ENCODE measurements around the gene HACD3. TPM values are rescaled to one million over a fixed set of nuclear protein-coding genes. Genes with fewer than 3 reads are reported as not detected.
A peak's percentile ranks its signal among the peaks of the same experiment; 100 is the strongest.

The HACD3 gene
- total and polyA plus RNA-seq, 9 donors = 39.2 to 96.6 (median 58.0) TPM

DNA sequence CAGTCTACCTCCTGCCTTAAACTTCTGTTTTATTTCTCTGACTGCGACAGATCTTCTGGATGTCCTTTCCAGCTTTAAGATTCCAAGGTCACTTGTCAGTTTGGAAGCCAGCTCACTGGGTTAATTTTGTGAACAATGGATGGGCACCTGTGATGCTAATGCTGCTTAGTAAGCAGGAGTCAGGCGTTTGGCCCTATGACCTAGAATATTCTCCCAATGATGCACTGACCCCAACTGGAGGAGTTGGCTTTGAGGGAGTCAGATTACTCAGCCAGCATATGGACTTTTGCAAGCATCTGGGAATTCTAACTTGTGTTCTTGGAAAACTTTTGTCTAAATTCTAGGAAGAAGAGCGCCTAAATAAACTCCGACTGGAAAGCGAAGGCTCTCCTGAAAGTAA, 28.1 kb downstream of the HACD3 start:
- intact Hi-C loops (cut with DNase I) = no loop called here
- 23 to 42% (median 32%) methylated on average over 5 of the region's 5 CpGs for WGBS, 3 donors
- no peaks in the 10 kb centered on the region for H3K9me3 ChIP-seq
- no peaks in the 10 kb centered on the region for H3K36me3 ChIP-seq
- TF ChIP-seq, protein P1, sequence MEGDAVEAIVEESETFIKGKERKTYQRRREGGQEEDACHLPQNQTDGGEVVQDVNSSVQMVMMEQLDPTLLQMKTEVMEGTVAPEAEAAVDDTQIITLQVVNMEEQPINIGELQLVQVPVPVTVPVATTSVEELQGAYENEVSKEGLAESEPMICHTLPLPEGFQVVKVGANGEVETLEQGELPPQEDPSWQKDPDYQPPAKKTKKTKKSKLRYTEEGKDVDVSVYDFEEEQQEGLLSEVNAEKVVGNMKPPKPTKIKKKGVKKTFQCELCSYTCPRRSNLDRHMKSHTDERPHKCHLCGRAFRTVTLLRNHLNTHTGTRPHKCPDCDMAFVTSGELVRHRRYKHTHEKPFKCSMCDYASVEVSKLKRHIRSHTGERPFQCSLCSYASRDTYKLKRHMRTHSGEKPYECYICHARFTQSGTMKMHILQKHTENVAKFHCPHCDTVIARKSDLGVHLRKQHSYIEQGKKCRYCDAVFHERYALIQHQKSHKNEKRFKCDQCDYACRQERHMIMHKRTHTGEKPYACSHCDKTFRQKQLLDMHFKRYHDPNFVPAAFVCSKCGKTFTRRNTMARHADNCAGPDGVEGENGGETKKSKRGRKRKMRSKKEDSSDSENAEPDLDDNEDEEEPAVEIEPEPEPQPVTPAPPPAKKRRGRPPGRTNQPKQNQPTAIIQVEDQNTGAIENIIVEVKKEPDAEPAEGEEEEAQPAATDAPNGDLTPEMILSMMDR (IDR thresholded peaks at IDR 0.05) = no peak
- DNase-seq = peak in 2 of 5 donors; percentile 25 to 31
- H3K27ac ChIP-seq = no peak overlapping the region
- no peak overlapping the region for H3K4me3 ChIP-seq
- no peaks in the 10 kb centered on the region for H3K4me1 ChIP-seq (ENCODE audit: insufficient read depth)
- no peaks in the 10 kb centered on the region for H3K27me3 ChIP-seq

DNA sequence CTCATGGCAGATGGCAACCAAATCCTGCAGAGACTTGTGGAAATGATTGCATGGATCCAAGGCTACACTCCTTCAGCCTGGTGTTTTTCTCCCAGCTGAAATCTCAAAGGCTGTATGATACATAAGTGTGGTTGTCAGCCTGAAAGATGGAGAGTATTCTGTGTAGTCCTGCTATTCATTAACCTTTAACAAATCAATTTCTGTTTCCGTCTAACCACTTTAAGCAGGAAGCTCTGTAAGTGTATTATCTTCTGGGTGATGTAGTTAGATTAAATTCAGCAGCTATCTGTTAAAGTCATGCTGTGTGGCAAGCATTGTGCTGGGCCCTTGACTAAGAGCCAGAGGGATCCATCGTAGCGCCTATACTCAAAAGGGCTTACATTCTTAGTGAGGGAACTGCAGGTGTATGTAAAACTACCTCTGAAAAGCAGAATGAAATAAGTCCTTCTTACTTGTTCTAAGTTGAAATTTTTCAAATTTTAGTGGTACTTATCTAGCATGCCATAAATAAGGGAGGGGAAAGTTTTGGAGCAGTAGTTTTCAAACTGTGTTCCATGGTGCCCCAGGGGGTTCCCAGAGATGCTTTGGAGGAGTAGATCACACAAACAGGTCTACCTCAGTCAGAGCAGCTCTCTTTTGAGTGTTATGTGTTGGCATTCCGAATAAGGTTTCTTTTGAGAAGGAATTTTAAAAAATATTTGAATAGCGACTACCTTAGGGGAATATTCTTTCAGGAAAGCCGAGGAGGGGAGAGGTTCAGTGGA, 28.9 kb downstream of the HACD3 start:
- Histone ChIP-seq H3K4me1 (ENCODE audit: insufficient read depth) (no peaks in the 10 kb centered on the region), H3K36me3 (no peaks in the 10 kb centered on the region), H3K27ac (no peak overlapping the region), H3K27me3 (no peaks in the 10 kb centered on the region), H3K4me3 (no peak overlapping the region), H3K9me3 (no peaks in the 10 kb centered on the region)
- no peak for DNase-seq
- intact Hi-C loops (cut with DNase I) = no loop called here
- 92 to 96% (median 93%) methylated on average over 6 of the region's 6 CpGs for WGBS, 3 donors
- TF ChIP-seq, protein P1 (IDR thresholded peaks at IDR 0.05) = no peak
- no peak for TF ChIP-seq EP300 (IDR thresholded peaks at IDR 0.05)
- no peak for TF ChIP-seq POLR2A (IDR thresholded peaks at IDR 0.05)

DNA sequence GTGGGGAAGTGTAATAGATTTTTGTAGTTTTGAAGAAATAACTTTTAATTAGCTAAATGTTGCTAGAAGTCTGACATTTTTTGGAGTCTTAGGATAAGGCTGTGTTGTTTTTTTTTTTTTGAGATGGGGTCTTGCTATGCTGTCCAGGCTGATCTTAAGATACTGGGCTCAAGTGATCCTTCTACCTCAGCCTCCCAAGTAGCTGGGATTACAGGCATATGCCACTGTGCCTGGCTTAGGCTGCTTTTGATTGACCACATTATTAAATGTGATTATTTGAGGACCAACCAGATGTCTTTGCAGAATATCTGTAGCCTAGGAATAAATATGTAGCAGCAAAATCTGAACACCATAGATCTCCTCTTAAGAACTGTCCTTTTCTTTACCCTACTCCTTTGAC, 29.7 kb downstream of the HACD3 start:
- TF ChIP-seq POLR2A (IDR thresholded peaks at IDR 0.05) (no peak), EP300 (IDR thresholded peaks at IDR 0.05) (no peak)
- TF ChIP-seq, protein P1 (IDR thresholded peaks at IDR 0.05) = no peak
- no peak for DNase-seq
- Histone ChIP-seq H3K27ac (no peak overlapping the region), H3K9me3 (no peaks in the 10 kb centered on the region), H3K4me1 (ENCODE audit: insufficient read depth) (no peaks in the 10 kb centered on the region), H3K27me3 (no peaks in the 10 kb centered on the region), H3K4me3 (no peak overlapping the region), H3K36me3 (no peaks in the 10 kb centered on the region)
- intact Hi-C loops (cut with DNase I) = no loop called here

DNA sequence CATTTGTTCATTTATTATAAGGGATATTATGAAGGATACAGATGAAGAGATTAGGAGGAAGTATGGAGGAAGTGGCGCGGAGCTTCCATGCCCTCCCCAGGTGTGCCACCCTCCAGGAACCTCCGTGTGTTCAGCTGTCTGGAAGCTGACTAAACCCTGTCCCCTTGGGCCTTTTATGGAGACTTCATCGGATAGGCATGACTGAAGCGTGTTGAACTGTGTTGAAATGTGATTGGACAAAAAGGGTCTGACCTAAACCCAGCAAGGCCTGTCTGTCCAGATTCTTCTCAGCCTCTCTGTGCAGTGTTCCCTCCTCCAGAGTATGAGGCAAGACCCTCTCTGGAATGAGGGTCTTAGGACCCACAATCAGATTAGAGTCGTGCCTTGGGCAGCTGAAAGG, 31.7 kb downstream of the HACD3 start:
- intact Hi-C loops (cut with DNase I) = no loop called here

More for the DNA sequence above, 31.7 kb downstream of the HACD3 start:
- no peaks in the 10 kb centered on the region for H3K4me1 ChIP-seq (ENCODE audit: insufficient read depth)
- no peak for TF ChIP-seq EP300 (IDR thresholded peaks at IDR 0.05)
- TF ChIP-seq, protein P1 (IDR thresholded peaks at IDR 0.05) = no peak
- TF ChIP-seq POLR2A (IDR thresholded peaks at IDR 0.05) = no peak
- H3K27ac ChIP-seq = no peak overlapping the region
- H3K4me3 ChIP-seq = no peak overlapping the region
- no peaks in the 10 kb centered on the region for H3K9me3 ChIP-seq
- DNase-seq = no peak
- H3K36me3 ChIP-seq = no peaks in the 10 kb centered on the region
- H3K27me3 ChIP-seq = no peaks in the 10 kb centered on the region
- WGBS, 3 donors = 91 to 95% (median 94%) methylated on average over 6 of the region's 6 CpGs
